ENCODE data around the gene PSMA5. TPM values are rescaled to one million over a fixed set of nuclear protein-coding genes. Genes with fewer than 3 reads are reported as not detected.
A peak's percentile ranks its signal among the peaks of the same experiment; 100 is the strongest.

PSMA5 gene
- total RNA-seq, 1 experiment from 2014 or later, result 133 TPM

GRCh38 chr1:109383854-109384253 lies 42.4 kb downstream of the PSMA5 start:
- no peaks in the 10 kb centered on the region for H3K9me3 ChIP-seq (ENCODE audit: control insufficient read depth, low read depth, low read length)
- Mint-ChIP-seq H3K27me3 (ENCODE audit: low read depth) (no peaks in the 10 kb centered on the region), H3K27ac (peak overlapping the region; percentile 72 to 94 (median 93); a peak in 6 of 7 replicates), H3K4me3 (no peak overlapping the region), H3K36me3 (ENCODE audit: insufficient read depth in 1 of 3, low read depth in 3 of 3) (peaks cover 7 to 13% (median 9%) of the 10 kb centered on the region in 3 experiments), H3K9me3 (peaks cover 3 to 4% of the 10 kb centered on the region in 2 experiments; a peak in 2 of 5 replicates), H3K4me1 (peaks cover 31 to 32% of the 10 kb centered on the region in 2 experiments)
- no peak overlapping the region for H2BK15ac ChIP-seq (ENCODE audit: low read depth, low read length)
- no peak overlapping the region for H2BK20ac ChIP-seq (ENCODE audit: low read depth, low read length, poor library complexity, severe bottlenecking)
- no peak overlapping the region for H3K56ac ChIP-seq (ENCODE audit: insufficient read length, low read depth, low read length)
- no peak overlapping the region for H4K91ac ChIP-seq (ENCODE audit: insufficient read length, low read depth, low read length)
- DNase-seq, result no peak
- TF ChIP-seq CTCF (conservative IDR thresholded peaks at IDR 0.05), result no peak
- H3K4ac ChIP-seq (ENCODE audit: low read depth, low read length), result no peak overlapping the region
- H3T11ph ChIP-seq (ENCODE audit: low read length), result no peak overlapping the region
- no peak overlapping the region for H2BK120ac ChIP-seq (ENCODE audit: low read depth, low read length, poor library complexity, severe bottlenecking)
- H3K27ac ChIP-seq (ENCODE audit: insufficient read length, low read depth, low read length), result peak overlapping the region; percentile 82
- no peak overlapping the region for H3K18ac ChIP-seq (ENCODE audit: insufficient read length, low read depth, low read length)
- H4K20me1 ChIP-seq (ENCODE audit: control insufficient read depth, insufficient read depth, insufficient read length), result no peaks in the 10 kb centered on the region
- H4K8ac ChIP-seq (replicated peaks; ENCODE audit: insufficient read length, low read depth, low read length), result no peak overlapping the region
- H3K79me1 ChIP-seq (ENCODE audit: insufficient read depth, low read depth, low read length, poor library complexity, severe bottlenecking), result peaks cover 21% of the 10 kb centered on the region
- WGBS (ENCODE audit: extremely low coverage, insufficient read length, low lambda C conversion rate), result no CpG with 5 or more reads among the region's 7 CpGs
- H4K5ac ChIP-seq (ENCODE audit: insufficient read length, low read depth, low read length), result no peak overlapping the region
- H2AFZ ChIP-seq (ENCODE audit: low read length), result no peak overlapping the region
- no peak overlapping the region for H2AK5ac ChIP-seq (ENCODE audit: insufficient read length, low read length)
- H3K79me2 ChIP-seq (ENCODE audit: insufficient read depth, low read length), result peaks cover 5% of the 10 kb centered on the region; the same call in 1 of the 2 replicates
- no peak overlapping the region for H2BK12ac ChIP-seq (ENCODE audit: insufficient read length, low read depth, low read length)
- no peaks in the 10 kb centered on the region for H3K27me3 ChIP-seq (ENCODE audit: insufficient read depth, low read length)
- no peak overlapping the region for H3K9ac ChIP-seq (ENCODE audit: extremely low read depth, insufficient read length, low read length)
- no peaks in the 10 kb centered on the region for H3K23me2 ChIP-seq (ENCODE audit: insufficient read length, low read depth, low read length, poor library complexity, severe bottlenecking)
- no peak overlapping the region for H3K14ac ChIP-seq (ENCODE audit: insufficient read depth, low read length)
- peaks cover 4% of the 10 kb centered on the region; the same call in 1 of the 2 replicates for H3K4me1 ChIP-seq (ENCODE audit: insufficient read depth, low read length)
- no peak overlapping the region for H3K23ac ChIP-seq (ENCODE audit: insufficient read length, low read depth, low read length)
- H2BK5ac ChIP-seq (ENCODE audit: insufficient read length, low read length), result no peak overlapping the region
- H3K4me2 ChIP-seq (ENCODE audit: insufficient read depth, insufficient read length, low read length), result no peak overlapping the region
